ENCODE measurements around the gene WNT7A.

WNT7A gene

DNA sequence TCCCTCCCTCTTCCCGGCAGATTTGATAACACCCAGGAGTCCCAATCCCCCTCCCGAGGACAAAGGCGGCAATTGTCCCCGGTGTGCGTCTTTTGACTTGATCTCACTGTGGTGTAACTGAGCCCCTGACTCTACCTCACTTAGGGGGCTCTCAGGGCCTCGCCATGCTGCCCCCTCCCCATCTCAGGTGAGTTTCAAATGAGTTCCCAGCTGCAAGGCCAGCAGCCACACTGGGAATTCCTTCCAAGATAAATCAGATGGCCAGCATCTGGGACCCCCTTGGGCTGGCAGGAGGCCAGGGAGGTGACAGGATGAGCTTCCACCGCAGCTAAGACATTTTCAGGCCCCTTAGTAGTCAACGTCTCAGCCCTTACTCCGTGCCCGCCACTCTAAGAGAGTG lies 35.0 kb downstream of the WNT7A start:
- no peak for DNase-seq

DNA sequence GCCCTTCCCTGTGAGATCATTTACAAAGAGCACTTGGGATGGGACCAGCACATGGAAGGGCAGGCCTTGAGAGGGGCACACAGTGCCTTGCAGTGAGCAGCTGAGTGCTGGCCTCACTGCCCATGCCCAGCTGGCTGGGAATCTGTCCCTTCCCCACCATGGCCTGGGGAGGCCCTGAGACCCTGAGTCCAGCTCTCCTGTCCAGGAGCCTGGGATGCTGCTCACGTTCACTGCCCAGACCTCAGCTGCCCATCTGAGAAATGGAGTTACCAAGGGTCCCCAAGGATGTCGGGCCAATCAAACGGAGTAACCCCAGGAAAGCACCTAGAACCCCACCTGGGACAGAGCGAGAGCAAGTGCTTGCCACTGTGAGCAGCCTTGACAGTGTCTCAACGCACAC lies 35.6 kb downstream of the WNT7A start:
- DNase-seq = no peak

DNA sequence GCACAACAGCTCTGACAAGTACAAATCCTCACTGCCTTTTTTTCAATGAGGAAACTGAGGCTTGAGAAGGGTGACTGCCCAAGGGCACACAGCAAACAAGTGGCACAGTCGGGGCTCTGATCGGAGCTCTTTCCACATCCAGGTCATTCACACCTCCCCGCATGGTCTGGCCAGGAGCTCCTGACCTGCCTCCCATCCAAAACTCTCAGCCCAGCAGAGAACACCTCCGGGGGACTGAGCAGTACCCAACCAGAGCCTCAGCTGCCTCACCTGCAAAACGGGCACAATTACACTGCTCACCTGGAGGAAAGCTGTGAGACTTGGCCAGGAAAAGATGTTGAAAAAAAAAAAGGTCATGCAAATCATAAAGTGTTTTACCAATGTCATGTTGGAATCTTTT lies 36.5 kb downstream of the WNT7A start:
- no peak for DNase-seq

DNA sequence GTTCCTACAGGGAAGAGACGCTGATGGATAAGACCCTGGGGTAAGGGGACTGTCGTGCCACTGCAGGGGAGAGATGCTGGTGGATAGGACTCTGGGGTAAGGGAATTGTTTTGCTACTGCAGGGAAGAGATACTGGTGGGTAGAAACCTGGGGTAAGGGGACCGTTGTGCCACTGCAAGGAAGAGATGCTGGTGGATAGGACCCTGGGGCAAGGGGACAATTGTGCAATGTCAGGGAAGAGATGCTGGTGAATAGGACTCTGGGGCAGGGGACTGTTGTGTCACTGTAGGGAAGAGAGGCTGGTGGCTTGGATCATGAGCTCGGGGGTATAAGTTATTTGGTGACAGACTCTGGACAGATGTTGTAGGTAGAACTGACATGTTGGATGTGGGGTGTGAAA lies 37.6 kb downstream of the WNT7A start:
- DNase-seq = no peak

DNA sequence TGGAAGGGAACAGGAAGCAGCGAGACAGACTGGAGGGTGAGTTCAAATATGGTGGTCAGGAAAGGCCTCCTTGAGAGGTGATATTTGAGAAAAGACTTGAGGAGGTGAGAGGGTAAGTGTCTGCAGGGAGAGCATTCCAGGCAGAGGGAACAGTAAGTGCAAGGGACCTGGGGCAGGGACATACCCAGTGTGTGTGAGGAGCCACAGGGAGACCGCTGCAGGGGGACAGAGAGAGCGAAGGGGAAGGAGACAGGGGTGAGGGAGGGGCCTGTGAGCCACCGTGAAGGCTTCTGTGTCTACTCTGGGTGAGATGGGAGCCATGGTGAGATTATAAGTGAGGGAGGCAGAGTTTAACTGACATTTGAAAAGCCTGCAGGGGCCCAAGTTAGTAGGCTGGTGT lies 38.0 kb downstream of the WNT7A start:
- DNase-seq = no peak

DNA sequence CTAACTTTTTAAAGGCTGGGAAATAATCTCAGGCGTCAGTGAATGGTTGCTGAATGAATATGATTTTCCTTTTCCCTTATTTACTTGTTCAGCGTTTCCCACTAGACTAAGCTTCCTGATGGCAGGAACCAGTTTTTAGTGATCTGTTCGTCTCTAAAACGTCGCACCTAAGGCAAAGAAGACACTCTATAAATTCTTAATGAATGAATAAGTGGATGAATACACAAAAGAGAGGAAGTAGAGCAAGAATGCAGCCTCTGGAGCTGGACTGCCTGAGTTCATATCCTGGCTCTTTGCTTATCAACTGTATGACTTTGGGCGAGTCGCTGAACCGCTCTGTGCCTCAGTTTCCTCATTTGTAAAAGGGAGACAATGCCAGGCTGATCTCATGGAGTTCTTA lies 38.7 kb downstream of the WNT7A start:
- no peak for DNase-seq

DNA sequence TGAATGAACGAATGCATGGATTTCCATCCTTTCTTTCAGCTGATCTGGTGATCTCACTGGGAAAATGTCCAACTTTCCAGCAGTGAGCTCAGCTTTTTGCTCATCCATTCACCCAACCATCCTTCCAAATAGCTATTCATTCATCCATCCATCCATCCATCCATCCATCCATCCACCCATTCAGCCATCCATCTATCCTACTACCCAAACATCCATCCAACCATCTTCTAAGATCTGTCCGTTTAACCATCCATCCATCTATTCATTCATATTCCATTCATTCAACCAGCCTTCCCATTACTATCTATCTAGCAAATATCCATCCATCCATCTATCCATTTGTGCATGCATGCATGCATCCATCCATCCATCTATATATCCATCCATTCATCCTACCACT lies 39.4 kb downstream of the WNT7A start:
- DNase-seq = no peak

DNA sequence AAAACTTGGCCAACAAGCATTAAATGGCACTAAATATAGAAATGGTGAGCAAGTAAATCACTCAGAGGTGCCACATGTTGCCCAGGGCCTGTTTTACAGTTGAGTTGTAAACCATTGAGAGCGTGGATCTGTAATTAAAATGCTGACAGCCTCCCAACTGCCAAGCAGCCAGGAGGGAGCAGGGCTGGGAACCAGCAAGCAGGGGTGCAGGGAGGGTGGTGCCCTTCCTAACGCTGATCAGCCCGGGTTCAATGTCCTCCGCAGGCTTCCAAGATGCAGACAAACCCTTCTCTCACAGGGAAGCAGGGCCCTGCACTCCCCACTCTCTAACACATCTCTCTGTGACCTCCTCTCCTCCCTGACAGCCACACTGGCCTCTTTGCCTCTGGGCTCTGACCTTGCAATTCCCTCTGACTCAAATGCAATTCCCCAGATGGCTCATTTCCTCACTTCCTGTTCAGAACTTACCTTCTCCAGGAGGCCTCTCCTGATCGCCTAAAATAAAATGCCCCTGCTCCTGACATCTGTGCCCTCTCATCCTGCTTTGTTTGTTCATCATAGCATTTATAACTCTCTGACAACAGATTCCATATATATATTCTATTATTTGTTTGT lies 40.0 kb downstream of the WNT7A start:
- no peak for DNase-seq

DNA sequence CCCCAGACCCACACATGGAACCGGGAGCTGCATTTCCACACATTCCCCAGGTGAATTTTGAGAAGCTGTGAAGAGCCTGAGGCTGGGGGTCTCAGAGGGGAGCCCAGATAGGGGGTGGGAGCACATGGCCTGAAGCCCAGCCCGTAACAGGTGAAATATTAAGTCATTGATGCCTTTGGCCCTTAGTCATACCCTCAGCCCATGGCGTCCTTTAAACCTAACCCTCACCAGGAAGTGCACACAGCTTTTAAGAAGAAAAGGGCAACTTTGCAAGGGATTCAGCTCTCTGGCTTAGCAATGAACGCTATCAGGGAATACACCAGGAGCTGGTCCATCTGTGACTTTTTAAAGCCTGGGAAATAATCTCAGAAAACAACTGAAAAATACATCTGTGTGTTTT lies 40.6 kb downstream of the WNT7A start:
- DNase-seq = no peak

DNA sequence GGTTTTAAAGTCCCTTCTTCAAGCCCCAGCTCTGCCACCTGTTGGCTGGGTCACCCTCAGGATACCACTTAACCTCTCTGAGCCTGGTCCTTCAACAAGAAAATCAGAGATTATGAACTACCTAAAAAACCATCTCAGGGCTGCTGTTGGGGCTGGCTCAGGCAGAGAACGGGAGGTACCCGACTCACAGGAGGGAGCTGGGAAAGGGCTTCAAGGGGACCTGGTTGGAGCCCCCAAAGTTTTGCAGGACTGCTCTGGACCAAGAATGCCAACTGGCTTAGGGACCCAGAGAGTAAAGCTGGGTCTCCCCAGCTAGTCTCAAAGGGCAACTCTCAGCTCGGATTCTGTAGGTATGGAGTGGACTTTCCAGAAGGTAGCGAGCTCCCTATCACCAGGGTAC lies 41.5 kb downstream of the WNT7A start:
- no peak for DNase-seq

DNA sequence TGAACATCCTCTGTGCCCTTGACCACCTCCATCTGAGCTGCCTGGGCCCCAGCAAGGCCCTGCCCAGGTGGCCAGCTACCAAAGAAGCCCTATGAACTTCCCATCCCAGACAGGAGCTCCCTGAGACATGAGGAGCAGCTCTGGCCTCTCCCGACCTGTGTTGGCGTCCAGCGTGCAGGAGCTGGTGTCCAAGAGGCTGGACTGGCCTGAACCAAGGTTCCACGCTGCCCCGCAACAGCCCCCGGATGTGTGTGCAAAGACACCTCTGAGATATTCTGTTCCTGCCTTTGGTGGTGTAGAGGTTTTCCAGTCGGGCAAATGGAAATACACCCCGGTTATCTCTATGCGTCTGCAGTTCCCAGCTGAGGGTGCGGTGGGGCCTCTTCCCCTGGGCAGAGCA lies 42.1 kb downstream of the WNT7A start:
- no peak for DNase-seq

DNA sequence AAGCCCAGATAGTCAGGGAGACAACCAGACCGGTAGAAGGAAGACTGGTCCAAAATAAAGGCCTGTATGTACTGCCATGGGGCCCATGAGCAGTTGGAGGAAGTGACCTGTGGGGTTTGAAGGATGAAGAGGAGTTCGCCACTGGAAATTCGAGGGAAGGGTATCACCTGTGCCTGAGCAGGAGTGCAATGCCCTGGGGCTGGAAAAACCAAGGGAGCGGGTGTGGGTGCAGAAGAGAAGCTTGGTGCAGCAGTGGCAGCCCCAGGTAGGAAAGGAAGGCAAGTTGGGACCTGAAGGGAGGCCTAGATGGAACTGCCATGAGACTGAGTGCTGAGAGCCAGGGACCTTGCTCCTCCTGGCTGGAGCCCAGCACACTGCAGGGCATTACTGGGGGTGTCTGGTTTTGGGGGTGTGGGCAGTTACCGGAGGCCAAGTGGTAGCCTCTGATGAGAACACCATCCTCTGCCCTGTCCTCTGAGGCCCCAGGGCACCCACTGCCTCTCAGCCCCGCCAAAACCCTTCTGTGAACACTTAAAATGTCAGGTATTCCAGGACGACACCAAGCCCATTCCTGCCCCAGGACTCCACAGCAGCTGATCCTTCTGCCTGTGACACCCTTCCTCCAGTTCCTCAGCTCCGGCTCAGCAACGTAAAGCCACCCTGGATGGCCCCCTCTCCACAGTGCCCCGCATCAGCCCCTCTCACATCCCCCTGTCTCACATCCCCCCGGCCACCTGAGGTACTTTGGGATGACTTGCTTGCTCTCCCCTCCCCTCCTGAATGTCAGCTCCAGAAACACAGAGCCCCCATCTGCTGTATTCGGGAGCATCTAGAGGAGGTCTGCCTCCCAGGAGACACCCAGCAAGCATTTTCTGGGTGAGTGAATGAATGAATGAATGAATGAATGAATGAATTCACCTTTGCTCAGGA lies 42.9 kb downstream of the WNT7A start:
- no peak for DNase-seq

DNA sequence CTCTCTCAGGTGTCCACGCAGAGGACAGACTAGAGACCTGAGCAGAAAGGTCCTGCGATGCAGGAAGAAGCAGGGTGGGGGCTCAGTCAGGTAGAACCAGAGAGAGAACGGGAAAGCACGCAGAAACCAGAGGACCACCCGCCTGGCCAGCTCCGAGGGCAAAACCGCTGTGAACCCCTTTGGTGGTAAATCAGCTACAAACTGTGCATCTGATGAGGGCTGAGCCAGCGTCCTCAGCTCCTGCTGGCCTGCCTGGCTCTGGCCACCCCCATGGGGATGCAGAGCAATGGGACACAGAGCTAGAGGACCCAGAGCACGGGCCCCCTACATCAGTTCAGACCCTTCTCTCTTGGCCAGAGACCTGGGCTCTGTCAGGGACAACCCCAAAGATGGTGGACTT lies 44.6 kb downstream of the WNT7A start:
- no peak for DNase-seq

DNA sequence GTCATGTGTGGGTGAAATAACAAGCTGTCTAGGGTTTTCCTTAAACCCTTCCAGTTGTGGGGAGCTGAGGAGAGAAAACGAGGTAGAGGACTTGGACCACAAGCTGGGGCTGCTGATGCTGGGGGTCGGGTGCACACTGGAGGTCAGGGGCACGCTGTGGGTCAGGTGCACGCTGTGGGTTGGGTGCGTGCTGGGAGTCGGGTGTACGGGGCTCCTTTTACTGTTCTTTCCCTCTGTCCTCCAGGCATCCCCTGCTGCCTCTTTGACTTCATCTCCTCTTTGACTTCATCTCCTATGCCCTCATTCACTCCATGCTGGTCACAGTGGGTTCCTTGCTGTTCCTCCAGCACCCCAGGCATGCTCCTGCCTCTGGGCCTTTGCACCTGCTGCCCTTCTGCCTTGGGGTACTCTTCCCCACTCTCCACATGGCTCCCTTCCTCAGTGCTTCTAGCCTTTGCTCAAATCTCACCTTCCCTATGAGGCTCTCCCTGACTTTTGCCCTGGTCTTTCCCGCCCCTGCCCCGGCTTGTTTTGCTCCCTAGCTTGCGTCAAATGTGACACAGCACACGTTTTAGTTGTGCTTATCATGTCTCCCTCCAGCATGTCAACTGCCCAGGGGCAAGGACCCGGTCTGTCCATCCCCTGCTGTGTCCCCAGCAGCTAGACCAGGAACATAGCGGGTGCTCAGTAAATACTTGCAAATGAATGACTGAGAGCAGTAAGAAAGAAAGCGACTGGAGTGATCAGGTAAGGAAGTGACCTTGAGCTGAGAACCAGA lies 45.4 kb downstream of the WNT7A start:
- no peak for DNase-seq

DNA sequence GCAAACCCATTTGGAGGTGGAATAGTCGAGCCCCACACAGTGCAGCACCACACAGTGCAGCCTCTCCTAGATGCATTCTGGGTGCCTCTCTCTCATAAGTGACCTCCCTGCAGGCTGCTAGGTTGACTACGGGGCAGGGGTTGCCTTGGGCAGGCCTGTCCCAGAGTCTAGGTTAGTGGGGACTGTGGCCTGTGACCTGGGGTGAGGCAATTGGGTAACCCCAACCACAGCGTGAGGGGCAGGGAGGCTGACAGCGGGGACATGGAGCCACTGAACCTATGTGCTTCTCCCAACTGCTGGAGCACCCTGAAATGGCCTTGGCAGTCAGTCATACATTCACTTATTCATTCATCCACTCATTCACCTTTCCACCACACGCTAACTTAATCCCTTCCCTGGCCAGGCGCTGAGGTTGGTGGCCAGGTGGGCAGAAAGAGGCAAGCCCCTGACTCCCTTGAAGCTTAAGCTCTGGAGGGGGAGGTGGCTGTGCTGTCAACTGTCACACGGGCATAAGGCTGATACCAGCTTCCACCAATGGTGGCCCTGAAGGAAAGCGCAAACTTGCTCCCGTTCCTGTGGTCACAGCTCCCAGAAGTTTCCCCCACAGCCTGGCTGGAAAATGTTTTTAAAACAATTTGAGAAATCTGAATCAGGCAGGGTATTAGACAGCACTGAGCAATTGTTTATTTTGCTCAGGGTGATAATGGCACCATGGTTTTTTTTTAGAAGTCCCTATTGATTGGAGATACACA lies 46.2 kb downstream of the WNT7A start:
- DNase-seq = no peak

DNA sequence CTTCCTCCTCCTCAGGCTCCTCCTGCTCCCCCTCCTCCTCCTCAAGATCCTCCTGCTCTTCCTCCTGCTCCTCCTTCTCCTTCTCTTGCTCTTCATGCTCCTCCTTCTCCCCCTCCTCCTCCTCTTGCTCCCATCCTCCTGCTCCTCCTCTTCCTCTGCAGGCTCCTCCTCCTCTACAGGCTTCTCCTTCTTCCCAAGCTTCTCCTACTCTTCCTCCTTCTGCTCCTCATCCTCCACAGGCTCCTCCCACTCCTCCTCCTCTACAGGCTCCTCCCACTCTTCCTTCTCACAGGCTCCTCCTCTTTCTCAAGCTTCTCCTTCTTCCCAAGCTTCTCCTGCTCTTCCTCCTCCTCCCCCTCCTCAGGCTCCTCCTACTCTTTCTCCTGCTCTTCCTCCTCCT lies 47.7 kb downstream of the WNT7A start:
- DNase-seq = no peak

DNA sequence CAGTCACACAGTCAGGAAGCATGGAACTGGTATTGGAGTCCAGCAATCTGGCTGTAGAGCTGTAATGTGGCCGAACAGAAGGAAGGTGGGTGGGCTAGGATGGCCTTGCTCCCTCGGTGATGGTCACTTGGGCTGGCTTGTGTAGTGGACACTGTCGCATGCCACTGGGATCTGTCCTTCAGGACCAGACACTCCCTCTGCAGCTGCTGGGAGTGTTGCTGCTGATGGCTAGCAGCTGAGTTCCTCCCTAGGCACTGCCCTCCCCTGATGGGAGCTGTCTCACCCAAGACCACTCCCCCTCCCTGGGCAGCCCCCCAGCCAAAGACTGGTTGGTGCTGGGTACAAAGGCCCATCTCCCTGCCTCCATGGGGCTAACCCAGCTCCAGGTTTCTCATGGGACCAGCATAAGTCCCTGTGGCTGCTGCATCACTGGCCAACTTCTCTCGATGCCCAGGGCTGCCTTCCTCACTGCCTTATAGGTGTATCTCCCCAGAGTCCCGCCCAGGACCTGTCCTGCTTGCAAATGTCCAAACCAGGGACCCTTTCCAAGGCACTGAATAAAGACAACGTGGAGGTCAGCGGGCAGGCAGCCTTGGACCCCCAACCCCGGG lies 48.4 kb downstream of the WNT7A start:
- DNase-seq = no peak

DNA sequence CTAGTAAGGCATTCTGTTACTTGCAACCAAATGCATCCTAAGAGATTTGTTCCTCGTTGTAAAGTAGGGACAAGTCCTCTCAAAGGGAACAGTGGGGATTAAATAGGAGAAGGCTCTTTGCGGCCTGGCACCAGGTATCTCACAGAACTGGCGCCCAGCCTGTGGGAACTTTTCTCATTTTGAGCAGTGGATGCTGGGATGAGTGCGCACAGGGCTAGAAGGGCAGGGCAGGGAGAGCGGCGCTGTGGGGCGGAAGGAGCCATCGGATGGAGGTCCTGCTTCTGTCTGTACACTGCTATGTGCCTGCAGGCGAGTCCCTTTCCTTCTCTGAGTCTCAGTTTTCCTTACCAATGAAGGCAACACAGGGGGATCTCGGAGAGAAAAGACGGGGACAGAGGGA lies 50.6 kb downstream of the WNT7A start:
- no peak for DNase-seq

DNA sequence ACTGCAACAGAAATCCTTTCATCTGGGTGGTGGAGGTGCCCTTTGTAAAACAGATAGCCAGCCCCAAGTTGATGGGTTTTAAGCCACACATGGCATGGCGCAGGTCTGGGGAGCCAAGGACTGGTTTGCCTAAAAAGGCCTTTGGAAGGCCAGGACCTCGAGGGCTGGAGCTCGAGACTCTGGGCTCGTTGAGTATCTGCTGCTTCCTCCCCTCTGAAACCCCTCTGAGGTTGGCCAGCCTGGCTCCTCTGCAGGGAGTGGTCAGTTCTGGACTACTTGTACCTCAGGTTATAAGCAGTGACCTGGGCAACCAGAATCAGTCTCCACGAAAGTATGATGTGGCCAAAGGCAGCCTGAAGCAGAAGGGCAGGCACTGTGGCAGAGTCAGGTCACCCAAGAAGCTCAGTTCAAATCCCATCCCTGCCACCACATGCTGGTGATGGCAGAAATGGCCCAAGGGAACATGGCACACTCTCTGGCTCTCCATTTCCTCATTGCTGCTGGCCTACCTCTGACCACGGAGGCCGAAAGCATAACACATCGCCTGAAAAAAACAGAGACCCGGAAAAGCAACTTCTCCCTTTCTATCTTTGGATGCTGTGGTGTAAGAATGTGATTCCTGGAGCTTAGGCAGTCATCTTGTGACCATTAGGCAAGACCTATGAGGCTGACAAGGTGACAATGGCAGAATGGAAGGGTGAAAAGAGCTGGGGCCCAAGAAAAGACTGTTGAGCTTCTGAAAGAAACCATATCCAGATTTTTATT lies 51.2 kb downstream of the WNT7A start:
- no peak for DNase-seq

DNA sequence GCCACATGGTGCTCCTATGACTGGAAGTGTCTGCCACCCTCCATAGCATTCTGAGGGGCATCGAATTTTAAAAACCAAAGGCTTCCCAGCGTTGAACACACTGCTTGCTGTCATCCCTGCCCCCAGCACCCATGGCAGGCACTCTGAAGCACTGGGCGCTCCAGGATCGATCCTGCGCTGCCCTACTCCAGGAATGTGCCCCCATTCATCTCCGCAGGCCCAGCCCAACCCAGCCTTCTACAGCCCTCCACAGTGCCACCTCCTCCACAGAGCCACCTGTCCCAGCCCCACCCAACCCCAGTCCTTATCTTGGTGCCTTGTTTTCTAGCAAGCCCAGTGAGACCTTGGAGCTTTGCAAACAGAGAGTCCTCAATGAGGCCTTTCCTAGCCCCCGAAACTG lies 52.2 kb downstream of the WNT7A start:
- no peak for DNase-seq

DNA sequence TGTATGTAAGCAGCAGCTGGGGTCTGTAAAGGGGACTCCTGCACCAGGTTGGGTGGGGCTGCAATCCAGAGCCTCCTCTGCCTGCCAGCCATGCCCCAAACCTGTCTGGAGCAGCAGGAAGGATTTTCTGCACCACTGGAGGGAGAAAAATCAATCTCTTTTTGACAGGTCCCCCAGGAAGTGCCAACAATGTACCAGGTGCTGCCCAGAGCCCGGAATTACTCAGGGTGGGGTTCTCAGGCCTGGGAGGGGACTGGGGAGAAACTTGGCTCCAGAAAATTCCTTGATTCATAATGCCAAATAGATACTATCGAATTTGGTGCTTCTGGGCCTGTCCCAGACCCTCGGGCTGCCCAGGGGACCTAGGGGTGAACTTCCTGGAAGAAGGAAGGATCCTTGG lies 52.6 kb downstream of the WNT7A start:
- DNase-seq = no peak

DNA sequence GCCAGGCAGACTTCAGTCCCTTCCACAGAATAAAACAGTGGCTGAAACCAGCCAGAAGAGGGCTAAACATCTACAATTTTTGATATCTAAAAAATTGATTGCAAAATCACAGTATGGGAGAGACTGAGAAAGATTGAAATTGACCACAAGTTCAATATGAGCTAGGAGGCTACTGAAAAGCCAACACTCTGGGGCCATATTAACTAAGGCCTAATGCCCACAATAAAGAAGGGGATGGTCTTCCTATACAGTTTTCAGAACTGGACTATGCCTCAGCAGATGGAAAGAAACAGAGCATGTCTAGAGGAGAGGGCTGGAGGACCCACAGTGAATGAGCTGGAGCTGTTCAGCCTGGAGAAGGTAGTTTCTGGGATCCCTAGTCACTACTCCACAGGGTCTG lies 53.2 kb downstream of the WNT7A start:
- DNase-seq = no peak
